SK-N-MC (cell line): ENCODE measurements around the gene QSER1.

Experiments
- EZH2 ChIP-seq: fragments of 200-600 bp; sonication (generic); IDR thresholded peaks from one replicate; pipeline ENCODE4 v1.6.1; 2017; ENCODE audit warnings: antibody characterized with exemption
- FOXP2 ChIP-seq: optimal IDR thresholded peaks from 2 replicates; pipeline ENCODE3; 2011; ENCODE audit warnings: mild to moderate bottlenecking, moderate library complexity; ENCODE audit not compliant: insufficient read depth; ENCODE audit errors: extremely low read length, control extremely low read depth
- POLR2AphosphoS5 ChIP-seq: IDR thresholded peaks from 2 replicates; pipeline ENCODE4 v1.6.1; 2012; ENCODE audit warnings: mild to moderate bottlenecking, low read depth, low read length, borderline replicate concordance

- TF ChIP-seq POLR2AphosphoS5: no peak
- no peak for TF ChIP-seq EZH2
- TF ChIP-seq FOXP2: no peak
Measured at GRCh38 chr11:32893343-32894148, 935 bp downstream of the QSER1 start.
